Caco-2 (cell line): ENCODE measurements around the gene IL6ST. TPM values are rescaled to one million over a fixed set of nuclear protein-coding genes. Genes with fewer than 3 reads are reported as not detected.

Source experiments
- BruUV-seq: library from RNA; stranded (reverse); fragments of 400-500 nt; replicated peaks from 2 replicates; lab custom pipeline; 2021; lab: Mats Ljungman, UMichigan
- CTCF ChIA-PET: fragments of 300-600 bp; sonication (Branson Sonifier 250); formaldehyde crosslinking; loops from one replicate; lab custom pipeline; 2022; ENCODE audit warnings: antibody characterized with exemption; lab: Charles Lee
- POLR2A ChIA-PET: fragments of 300-600 bp; sonication (Branson Sonifier 250); formaldehyde crosslinking; loops from one replicate; lab custom pipeline; 2022; ENCODE audit warnings: antibody characterized with exemption; lab: Charles Lee
- DNase-seq, 2 experiments: peaks; one replicate each; pipeline versions ENCODE4 v3.0.0 to v3.0.0-alpha.2; 2020 to 2022
- H3K27me3 ChIP-seq: replicated peaks from 2 replicates; pipeline ENCODE4 v1.6.0; 2011; ENCODE audit warnings: low read length; ENCODE audit not compliant: control insufficient read depth, insufficient read depth
- H3K36me3 ChIP-seq: 2 replicates; pipeline ENCODE4 v1.5.1; 2011; ENCODE audit warnings: low read length; ENCODE audit not compliant: control insufficient read depth, insufficient read depth
- H3K4me1 ChIP-seq: fragments of 250-450 bp; sonication (Bioruptor Pico); 2 replicates; pipeline ENCODE4 v1.5.1; 2020; ENCODE audit warnings: mild to moderate bottlenecking
- H3K4me3 ChIP-seq: 2 replicates; pipeline ENCODE4 v1.5.1; 2011; ENCODE audit warnings: low read depth, mild to moderate bottlenecking, control low read depth, low read length
- H3K9me3 ChIP-seq: fragments of 250-450 bp; sonication (Bioruptor Pico); 2 replicates; pipeline ENCODE4 v1.5.1; 2020; ENCODE audit warnings: mild to moderate bottlenecking, moderate library complexity
- H3K27ac Mint-ChIP-seq: one replicate; pipeline ENCODE4 v1.8.0; 2022; ENCODE audit warnings: mixed read lengths; ENCODE audit not compliant: unreplicated experiment
- H3K27me3 Mint-ChIP-seq: one replicate; pipeline ENCODE4 v1.8.0; 2022; ENCODE audit warnings: mixed read lengths; ENCODE audit not compliant: insufficient read depth, unreplicated experiment
- H3K36me3 Mint-ChIP-seq: one replicate; pipeline ENCODE4 v1.8.0; 2022; ENCODE audit warnings: mild to moderate bottlenecking, mixed read lengths; ENCODE audit not compliant: insufficient read depth, unreplicated experiment
- H3K4me1 Mint-ChIP-seq: one replicate; pipeline ENCODE4 v1.8.0; 2022; ENCODE audit warnings: low read depth, mixed read lengths; ENCODE audit not compliant: unreplicated experiment
- H3K4me3 Mint-ChIP-seq: one replicate; pipeline ENCODE4 v1.8.0; 2022; ENCODE audit warnings: mild to moderate bottlenecking, moderate library complexity, mixed read lengths; ENCODE audit not compliant: unreplicated experiment
- H3K9me3 Mint-ChIP-seq: one replicate; pipeline ENCODE4 v1.8.0; 2022; ENCODE audit warnings: mixed read lengths; ENCODE audit not compliant: unreplicated experiment
- CTCF ChIP-seq, 2 experiments: fragments of 200-600 bp in 1 of 2; IDR thresholded peaks; 1 replicate in 1 of 2; 2 replicates in 1 of 2; pipeline versions ENCODE4 v1.5.1 to v1.8.0; 2011 to 2022; ENCODE audit warnings: antibody characterized with exemption in 1 of 2, control low read depth in 1 of 2, inconsistent platforms in 1 of 2, low read depth in 1 of 2, low read length in 1 of 2, mild to moderate bottlenecking in 1 of 2, moderate library complexity in 1 of 2; ENCODE audit not compliant: insufficient read depth in 1 of 2, severe bottlenecking in 1 of 2, unreplicated experiment in 1 of 2
- intact Hi-C: fragments of 100-400 bp; cut with micrococcal nuclease; formaldehyde crosslinking; loops from one replicate; pipeline ENCODE4 v1.10.0; 2022; ENCODE audit not compliant: unreplicated experiment
- total RNA-seq: library from RNA; stranded (reverse); gene quantifications from 2 replicates; pipeline ENCODE4 v1.2.3, GENCODE V29; 2022

The IL6ST gene
- total RNA-seq, 1 experiment from 2014 or later: 278 TPM

- H3K4me1 ChIP-seq: peaks cover 67% of the 10 kb centered on the region
- TF ChIP-seq CTCF (IDR thresholded peaks at IDR 0.05; ENCODE audit: insufficient read depth in 1 of 2, low read depth in 1 of 2, low read length in 1 of 2, severe bottlenecking in 1 of 2, unreplicated experiment in 1 of 2): no peak
These were observed 7.8 kb downstream of the IL6ST start for GRCh38 chr5:55986931-55987330.

GRCh38 chr5:55985181-55985580, 9.6 kb downstream of the IL6ST start:
- H3K4me1 ChIP-seq: peaks cover 53% of the 10 kb centered on the region
- ChIA-PET CTCF (no interaction called here), POLR2A (no interaction called here)
- no peak overlapping the region for H3K4me3 ChIP-seq
- DNase-seq: no peak
- Mint-ChIP-seq H3K4me3 (no peak overlapping the region), H3K4me1 (peaks cover 35% of the 10 kb centered on the region), H3K9me3 (no peaks in the 10 kb centered on the region), H3K27ac (no peak overlapping the region), H3K27me3 (no peaks in the 10 kb centered on the region), H3K36me3 (peaks cover 88% of the 10 kb centered on the region)
- no peaks in the 10 kb centered on the region for H3K36me3 ChIP-seq
- H3K9me3 ChIP-seq: no peaks in the 10 kb centered on the region
- no peaks in the 10 kb centered on the region for H3K27me3 ChIP-seq
- intact Hi-C loops: no loop called here
- no peak for TF ChIP-seq CTCF (IDR thresholded peaks at IDR 0.05; ENCODE audit: insufficient read depth in 1 of 2, low read depth in 1 of 2, low read length in 1 of 2, severe bottlenecking in 1 of 2, unreplicated experiment in 1 of 2)
- BruUV-seq: no TSS peak

More at GRCh38 chr5:55986931-55987330, 7.8 kb downstream of the IL6ST start:
- no peak overlapping the region for H3K27ac Mint-ChIP-seq
- H3K9me3 Mint-ChIP-seq: peaks cover 6% of the 10 kb centered on the region
- ChIA-PET CTCF (interaction anchor here (0.5 to 1.3 kb wide), 2 partner anchors 32 to 72 kb away, joined by 3 read pairs; no protein-coding TSS in a partner anchor), POLR2A (no interaction called here)
- peaks cover 83% of the 10 kb centered on the region for H3K36me3 Mint-ChIP-seq
- Histone ChIP-seq H3K9me3 (no peaks in the 10 kb centered on the region), H3K4me3 (no peak overlapping the region), H3K27me3 (no peaks in the 10 kb centered on the region), H3K36me3 (no peaks in the 10 kb centered on the region)
- no TSS peak for BruUV-seq
- no peak for DNase-seq
- no peak overlapping the region for H3K4me3 Mint-ChIP-seq
- no peaks in the 10 kb centered on the region for H3K27me3 Mint-ChIP-seq
- intact Hi-C loops: no loop called here
- H3K4me1 Mint-ChIP-seq: peaks cover 49% of the 10 kb centered on the region

GRCh38 chr5:55983986-55984385, 10.8 kb downstream of the IL6ST start:
- no peak for TF ChIP-seq CTCF (IDR thresholded peaks at IDR 0.05; ENCODE audit: insufficient read depth in 1 of 2, low read depth in 1 of 2, low read length in 1 of 2, severe bottlenecking in 1 of 2, unreplicated experiment in 1 of 2)
- Mint-ChIP-seq H3K4me1 (peaks cover 27% of the 10 kb centered on the region), H3K4me3 (no peak overlapping the region), H3K9me3 (no peaks in the 10 kb centered on the region), H3K27ac (no peak overlapping the region), H3K27me3 (no peaks in the 10 kb centered on the region), H3K36me3 (peaks cover 94% of the 10 kb centered on the region)
- Histone ChIP-seq H3K9me3 (no peaks in the 10 kb centered on the region), H3K4me1 (peaks cover 41% of the 10 kb centered on the region), H3K27me3 (no peaks in the 10 kb centered on the region), H3K36me3 (no peaks in the 10 kb centered on the region), H3K4me3 (no peak overlapping the region)
- intact Hi-C loops: loop anchor here (1.0 kb wide), 2 partner anchors 217 to 285 kb away; no protein-coding TSS in a partner anchor
- no peak for DNase-seq
- BruUV-seq: no TSS peak
- POLR2A ChIA-PET: no interaction called here
- CTCF ChIA-PET: interaction anchor here (1.4 to 1.6 kb wide), 2 partner anchors 75 to 217 kb away, joined by 4 to 12 read pairs; no protein-coding TSS in a partner anchor
